GM12878 (cell line): Measurements from ENCODE around the gene CXCL12. TPM values are rescaled to one million over a fixed set of nuclear protein-coding genes. Genes with fewer than 3 reads are reported as not detected.

Experiments used
- ATAC-seq: fragments of 200-7000 bp; cut with Tn5 transposase; 3 replicates; pipeline ENCODE4 v1.9.1; 2020; ENCODE audit warnings: mild to moderate bottlenecking, moderate library complexity
- BruUV-seq: library from RNA; stranded (reverse); fragments of 400-500 nt; replicated peaks from 2 replicates; lab custom pipeline; 2021; lab: Mats Ljungman, UMichigan
- CTCF ChIA-PET: fragments of 300-600 bp; sonication (Branson Sonifier 250); formaldehyde crosslinking; extraction: SDS; loops from one replicate; lab custom pipeline; 2021; ENCODE audit warnings: inconsistent platforms; lab: Yijun Ruan, JAX
- POLR2A ChIA-PET: fragments of 350-600 bp; formaldehyde crosslinking; extraction: SDS; loops from one replicate; lab custom pipeline; 2021; ENCODE audit warnings: inconsistent platforms; lab: Charles Lee
- RAD21 ChIA-PET: fragments of 300-600 bp; sonication (Branson Sonifier 250); formaldehyde crosslinking; loops from one replicate; lab custom pipeline; 2023; ENCODE audit warnings: antibody characterized with exemption; ENCODE audit not compliant: unreplicated experiment; lab: Charles Lee
- SMC1A ChIA-PET: fragments of 300-600 bp; sonication (Branson Sonifier 250); formaldehyde crosslinking; loops from one replicate; lab custom pipeline; 2023; ENCODE audit not compliant: unreplicated experiment, uncharacterized antibody; lab: Charles Lee
- DNase-seq: peaks from one replicate; pipeline ENCODE4 v3.0.0-alpha.2; 2011; ENCODE audit warnings: low read depth, low spot score
- FAIRE-seq: peaks from 3 replicates; lab custom pipeline; 2011; peaks lifted over from hg19 to GRCh38; lab: Jason Lieb, UNC
- H2AFZ ChIP-seq: 2 replicates; pipeline ENCODE4 v1.6.0; 2011; ENCODE audit warnings: low read depth, low read length, control low read depth; ENCODE audit not compliant: control insufficient read depth
- H3K27ac ChIP-seq: 2 replicates; pipeline ENCODE4 v1.5.1; 2011; ENCODE audit warnings: control low read depth; ENCODE audit not compliant: control insufficient read depth, insufficient read depth
- H3K27me3 ChIP-seq, 2 experiments: replicated peaks in 1 of 2; 2 replicates each; pipeline versions ENCODE4 v1.6.0 to v1.6.1; 2011; ENCODE audit warnings: low read length in 1 of 2; ENCODE audit not compliant: control insufficient read depth in 2 of 2, insufficient read depth in 2 of 2
- H3K36me3 ChIP-seq, 2 experiments: 2 replicates each; pipeline ENCODE4 v1.5.1; 2011; ENCODE audit warnings: low read length in 1 of 2; ENCODE audit not compliant: control insufficient read depth in 2 of 2, insufficient read depth in 2 of 2
- H3K4me1 ChIP-seq: 2 replicates; pipeline ENCODE4 v1.6.1; 2011; ENCODE audit warnings: mild to moderate bottlenecking, low read length, moderate library complexity, mixed read lengths; ENCODE audit not compliant: control insufficient read depth, insufficient read depth
- H3K4me2 ChIP-seq: 2 replicates; pipeline ENCODE4 v1.6.0; 2011; ENCODE audit warnings: control low read depth; ENCODE audit not compliant: control insufficient read depth, insufficient read depth
- H3K4me3 ChIP-seq: fragments of 200-600 bp; sonication (generic); 2 replicates; pipeline ENCODE4 v1.5.1; 2016
- H3K79me2 ChIP-seq: 2 replicates; pipeline ENCODE4 v1.6.0; 2011; ENCODE audit warnings: low read length; ENCODE audit not compliant: control insufficient read depth, insufficient read depth
- H3K9ac ChIP-seq: 2 replicates; pipeline ENCODE4 v1.8.0; 2011; ENCODE audit warnings: low read length, control low read depth, mixed read lengths; ENCODE audit not compliant: control insufficient read depth, insufficient read depth
- H3K9me3 ChIP-seq: replicated peaks from 3 replicates; pipeline ENCODE4 v1.5.1; 2011; ENCODE audit warnings: mild to moderate bottlenecking, low read length; ENCODE audit not compliant: control insufficient read depth, insufficient read depth
- H4K20me1 ChIP-seq: 2 replicates; pipeline ENCODE4 v1.6.0; 2011; ENCODE audit not compliant: control insufficient read depth, insufficient read depth
- EGR1 ChIP-seq, 2 experiments: IDR thresholded peaks; 1 replicate in 1 of 2; 2 replicates in 1 of 2; pipeline ENCODE4 v1.6.1; 2011 to 2012; ENCODE audit warnings: low read depth in 2 of 2, low read length in 2 of 2, borderline replicate concordance in 1 of 2, mild to moderate bottlenecking in 1 of 2, moderate library complexity in 1 of 2
- FOXK2 ChIP-seq: fragments of 450-650 bp; IDR thresholded peaks from 2 replicates; pipeline ENCODE4 v1.6.1; 2017; ENCODE audit warnings: mild to moderate bottlenecking, moderate library complexity
- MEF2A ChIP-seq: IDR thresholded peaks from 2 replicates; pipeline ENCODE4 v1.6.1; 2011; ENCODE audit warnings: low read depth, mild to moderate bottlenecking, low read length, moderate library complexity; ENCODE audit not compliant: insufficient read depth
- NFIC ChIP-seq: IDR thresholded peaks from 2 replicates; pipeline ENCODE4 v1.6.1; 2012; ENCODE audit warnings: low read depth, mild to moderate bottlenecking, inconsistent platforms, low read length, moderate library complexity
- POLR2AphosphoS5 ChIP-seq: IDR thresholded peaks from 2 replicates; pipeline ENCODE4 v1.6.1; 2011; ENCODE audit warnings: mild to moderate bottlenecking, low read length, inconsistent platforms
- PRDM15 ChIP-seq: fragments of 450-650 bp; formaldehyde crosslinking; IDR thresholded peaks from 2 replicates; pipeline ENCODE4 v1.4.0; 2020; ENCODE audit warnings: mild to moderate bottlenecking, moderate library complexity
- SREBF2 ChIP-seq: IDR thresholded peaks from 2 replicates; pipeline ENCODE4 v1.6.1; 2012; ENCODE audit warnings: mild to moderate bottlenecking, low read length
- WGBS: methylation state at CpG from one replicate; pipeline ENCODE4 v1.1.6; 2016; ENCODE audit warnings: low lambda C conversion rate; ENCODE audit not compliant: insufficient replicate concordance, insufficient coverage; ENCODE audit errors: missing lambda C conversion rate; 5-methylcytosine and 5-hydroxymethylcytosine counted together
- in situ Hi-C: fragments of 300-500 bp; cut with MboI; formaldehyde crosslinking; loops from 9 replicates; pipeline ENCODE4 v1.14.3; 2018; ENCODE audit warnings: mixed read lengths
- intact Hi-C: fragments of 100-400 bp; cut with micrococcal nuclease; formaldehyde crosslinking; loops from one replicate; pipeline ENCODE4 v1.14.2; 2022; ENCODE audit not compliant: unreplicated experiment
- polyA plus RNA-seq, 11 experiments: library from polyadenylated mRNA; depleted of rRNA in 4 of 11; unstranded in 6 of 11; stranded (reverse) in 5 of 11; fragments of >200 nt; fragmentation: Nextera tagmentation in 4 of 11; fragmentation: Illumina TruSeq in 1 of 11; extraction: Ambion mirVana in 4 of 11; extraction: Trizol in 1 of 11; gene quantifications; 1 replicate in 1 of 11; 2 replicates in 10 of 11; pipeline versions ENCODE4 v1.2.1 to v1.2.3, GENCODE V29; 2011 to 2016; ENCODE audit warnings: inconsistent platforms in 2 of 11, missing spikeins in 2 of 11, low read depth in 1 of 11
- total RNA-seq, 4 experiments: library from RNA; depleted of rRNA in 3 of 4; stranded (reverse); fragments of >200 nt in 3 of 4; fragmentation: Illumina TruSeq in 1 of 4; extraction: Trizol in 1 of 4; gene quantifications; 2 replicates each; pipeline versions ENCODE4 v1.2.1 to v1.2.3, GENCODE V29; 2013 to 2021

CXCL12 gene
- total and polyA plus RNA-seq, 10 of the 15 experiments (the other 5 are each of a cell fraction or from before 2014, with no cell fraction given) = 0.03 to 4.5 (median 0.53) TPM

GRCh38 chr10:44363716-44364115, 21.2 kb downstream of the CXCL12 start:
- no peak overlapping the region for H3K27ac ChIP-seq
- H3K4me1 ChIP-seq = no peaks in the 10 kb centered on the region
- ChIA-PET CTCF (no interaction called here), SMC1A (interaction anchor here (0.9 kb wide), 1 partner anchor 22 kb away, joined by 3 read pairs; no protein-coding TSS in a partner anchor), RAD21 (no interaction called here), POLR2A (no interaction called here)
- TF ChIP-seq PRDM15 (CRISPR knock-in tag) (no peak), NFIC (no peak), EGR1 (IDR thresholded peaks at IDR 0.05; ENCODE audit: borderline replicate concordance in 1 of 2, low read depth in 2 of 2, low read length in 2 of 2) (no peak), SREBF2 (no peak), MEF2A (no peak), POLR2AphosphoS5 (no peak), FOXK2 (no peak)
- H3K27me3 ChIP-seq = no peaks in the 10 kb centered on the region; a peak in 1 of 4 replicates
- no peaks in the 10 kb centered on the region for H4K20me1 ChIP-seq
- H3K79me2 ChIP-seq = no peaks in the 10 kb centered on the region
- intact Hi-C loops (no loop called here), in situ Hi-C loops (no loop called here)
- no peak for ATAC-seq
- no peak overlapping the region for H3K4me2 ChIP-seq
- BruUV-seq = no TSS peak
- H3K9me3 ChIP-seq = no peaks in the 10 kb centered on the region
- 50% methylated on average over 2 of the region's 2 CpGs for WGBS
- H3K4me3 ChIP-seq = no peak overlapping the region
- H3K36me3 ChIP-seq = no peaks in the 10 kb centered on the region
- DNase-seq = no peak
- H2AFZ ChIP-seq = no peak overlapping the region
- no peak overlapping the region for H3K9ac ChIP-seq
- FAIRE-seq = no peak
